ENCODE data around the gene CYP26B1.

DNA sequence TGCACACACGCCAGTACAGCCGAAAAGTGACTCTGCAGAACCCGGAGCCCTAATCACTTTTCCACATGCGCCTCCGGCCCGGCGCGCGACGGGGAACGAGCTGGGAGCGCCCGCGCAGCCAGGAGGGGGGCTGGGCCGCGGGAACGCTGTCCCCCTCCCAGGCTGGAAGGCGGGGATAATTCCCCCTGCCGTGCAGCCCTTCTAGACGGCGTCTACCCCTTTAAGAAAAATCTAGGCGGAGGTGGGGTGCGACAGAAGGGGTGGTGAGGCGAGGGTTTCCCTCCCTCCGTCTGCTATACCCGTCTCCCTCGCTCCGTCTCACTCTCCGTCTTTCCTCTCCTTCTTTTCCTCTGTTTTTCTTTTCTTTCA lies 2.4 kb downstream of the CYP26B1 start:
- TF ChIP-seq, protein P1, sequence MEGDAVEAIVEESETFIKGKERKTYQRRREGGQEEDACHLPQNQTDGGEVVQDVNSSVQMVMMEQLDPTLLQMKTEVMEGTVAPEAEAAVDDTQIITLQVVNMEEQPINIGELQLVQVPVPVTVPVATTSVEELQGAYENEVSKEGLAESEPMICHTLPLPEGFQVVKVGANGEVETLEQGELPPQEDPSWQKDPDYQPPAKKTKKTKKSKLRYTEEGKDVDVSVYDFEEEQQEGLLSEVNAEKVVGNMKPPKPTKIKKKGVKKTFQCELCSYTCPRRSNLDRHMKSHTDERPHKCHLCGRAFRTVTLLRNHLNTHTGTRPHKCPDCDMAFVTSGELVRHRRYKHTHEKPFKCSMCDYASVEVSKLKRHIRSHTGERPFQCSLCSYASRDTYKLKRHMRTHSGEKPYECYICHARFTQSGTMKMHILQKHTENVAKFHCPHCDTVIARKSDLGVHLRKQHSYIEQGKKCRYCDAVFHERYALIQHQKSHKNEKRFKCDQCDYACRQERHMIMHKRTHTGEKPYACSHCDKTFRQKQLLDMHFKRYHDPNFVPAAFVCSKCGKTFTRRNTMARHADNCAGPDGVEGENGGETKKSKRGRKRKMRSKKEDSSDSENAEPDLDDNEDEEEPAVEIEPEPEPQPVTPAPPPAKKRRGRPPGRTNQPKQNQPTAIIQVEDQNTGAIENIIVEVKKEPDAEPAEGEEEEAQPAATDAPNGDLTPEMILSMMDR (IDR thresholded peaks at IDR 0.05; ENCODE audit: low read length), result no peak
- TF ChIP-seq EZH2 (optimal IDR thresholded peaks at IDR 0.05; ENCODE audit: low read depth, low read length) (no peak), EZH2phosphoT487 (IDR thresholded peaks at IDR 0.05; ENCODE audit: low read length) (no peak)

Data from MM.1S (cell line).